ENCODE data around the gene WDR18.

WDR18 gene

DNA sequence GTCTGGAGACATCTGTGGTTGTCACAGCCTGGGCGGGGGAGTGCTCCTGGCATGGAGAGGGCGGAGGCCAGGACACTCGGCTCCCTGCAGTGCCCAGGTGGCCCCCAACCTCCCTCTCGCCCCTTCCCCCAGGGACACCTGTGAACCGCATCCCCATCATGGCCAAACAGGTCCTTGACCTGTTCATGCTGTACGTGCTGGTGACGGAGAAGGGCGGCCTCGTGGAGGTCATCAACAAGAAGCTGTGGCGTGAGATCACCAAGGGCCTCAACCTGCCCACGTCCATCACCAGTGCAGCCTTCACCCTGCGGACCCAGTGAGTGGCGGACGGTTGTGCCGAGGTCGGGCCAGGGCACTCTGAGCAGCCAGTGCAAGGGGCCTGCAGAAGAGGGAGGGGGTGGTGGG, 20.0 kb upstream of the WDR18 start:
- no peak for DNase-seq (ENCODE audit: extremely low read depth in 1 of 2, low read depth in 1 of 2)

DNA sequence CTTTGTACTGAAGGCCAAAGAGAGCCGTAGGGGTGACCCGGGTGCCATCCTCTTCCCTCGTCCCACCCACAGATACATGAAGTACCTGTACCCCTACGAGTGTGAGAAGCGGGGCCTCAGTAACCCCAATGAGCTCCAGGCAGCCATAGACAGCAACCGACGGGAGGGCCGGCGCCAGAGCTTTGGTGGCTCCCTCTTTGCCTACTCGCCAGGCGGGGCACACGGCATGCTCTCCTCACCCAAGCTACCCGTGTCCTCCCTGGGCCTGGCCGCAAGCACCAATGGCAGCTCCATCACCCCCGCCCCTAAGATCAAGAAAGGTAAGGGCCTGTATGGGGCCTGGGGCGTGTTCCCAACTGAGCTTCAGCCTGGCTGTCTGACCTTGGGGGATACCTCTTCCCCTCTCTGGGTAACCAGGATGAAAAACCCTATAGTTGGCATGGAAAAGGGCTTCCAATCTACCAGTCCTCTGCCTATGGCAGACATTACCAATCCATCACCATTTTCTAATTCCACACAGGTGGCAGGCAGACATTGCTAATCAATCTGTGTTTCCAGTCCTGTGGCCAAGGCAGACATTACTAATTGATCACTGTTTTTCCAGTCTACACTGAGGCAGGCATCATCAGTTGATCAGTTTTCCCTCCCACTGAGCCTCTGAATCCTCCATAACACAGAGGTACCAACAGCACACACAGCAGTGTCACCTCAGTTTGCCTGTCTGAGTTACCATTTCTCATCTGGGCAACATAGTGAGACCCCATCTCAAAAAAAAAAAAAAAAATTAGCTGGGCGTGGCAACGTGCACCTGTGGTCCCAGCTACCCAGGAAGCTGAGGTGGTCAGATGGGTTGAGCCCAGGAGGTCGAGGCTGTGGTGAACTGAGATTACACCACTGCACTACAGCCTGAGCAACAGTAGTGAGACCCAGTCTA, 19.1 kb upstream of the WDR18 start:
- DNase-seq (ENCODE audit: extremely low read depth in 1 of 2, low read depth in 1 of 2) = no peak

DNA sequence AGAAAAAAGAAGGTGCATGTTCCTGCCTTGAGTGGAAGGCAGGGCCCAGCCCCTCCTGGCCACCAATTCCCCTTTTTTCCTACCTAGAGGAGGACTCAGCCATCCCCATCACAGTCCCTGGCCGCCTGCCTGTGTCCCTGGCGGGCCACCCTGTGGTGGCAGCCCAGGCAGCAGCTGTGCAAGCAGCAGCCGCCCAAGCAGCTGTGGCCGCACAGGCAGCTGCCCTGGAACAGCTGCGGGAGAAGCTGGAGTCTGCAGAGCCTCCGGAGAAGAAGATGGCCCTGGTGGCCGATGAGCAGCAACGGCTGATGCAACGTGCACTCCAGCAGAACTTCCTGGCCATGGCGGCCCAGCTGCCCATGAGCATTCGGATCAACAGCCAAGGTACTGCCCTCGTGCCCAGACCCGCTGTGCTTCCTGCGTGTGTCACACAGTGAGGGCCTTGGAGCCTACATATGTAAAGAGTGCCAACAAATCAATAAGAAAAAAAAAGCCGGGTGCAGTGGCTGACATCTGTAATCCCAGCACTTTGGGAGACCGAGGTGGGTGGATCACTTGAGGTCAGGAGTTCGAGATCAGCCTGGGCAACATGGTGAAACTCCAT, 17.6 kb upstream of the WDR18 start:
- DNase-seq (ENCODE audit: extremely low read depth in 1 of 2, low read depth in 1 of 2) = no peak

DNA sequence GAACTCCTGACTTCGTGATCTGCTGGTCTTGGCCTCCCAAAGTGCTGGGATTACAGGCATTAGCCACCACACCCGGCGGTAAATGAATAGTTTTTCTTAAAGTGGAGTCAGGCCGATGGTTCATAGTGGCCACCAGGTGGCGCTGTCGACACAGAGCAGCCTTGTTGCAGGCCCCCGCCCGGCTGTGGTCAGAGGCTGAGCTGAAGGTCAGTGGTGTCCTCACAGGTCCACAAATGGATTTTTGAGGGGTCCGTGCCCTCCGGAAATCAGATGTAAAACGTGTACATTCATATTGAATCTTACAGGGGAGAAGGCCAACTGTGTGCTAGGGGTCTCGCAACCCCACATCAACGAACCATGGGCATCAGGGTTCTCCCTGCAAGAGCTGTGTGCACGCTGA, 13.4 kb upstream of the WDR18 start:
- DNase-seq (ENCODE audit: extremely low read depth in 1 of 2, low read depth in 1 of 2) = no peak

DNA sequence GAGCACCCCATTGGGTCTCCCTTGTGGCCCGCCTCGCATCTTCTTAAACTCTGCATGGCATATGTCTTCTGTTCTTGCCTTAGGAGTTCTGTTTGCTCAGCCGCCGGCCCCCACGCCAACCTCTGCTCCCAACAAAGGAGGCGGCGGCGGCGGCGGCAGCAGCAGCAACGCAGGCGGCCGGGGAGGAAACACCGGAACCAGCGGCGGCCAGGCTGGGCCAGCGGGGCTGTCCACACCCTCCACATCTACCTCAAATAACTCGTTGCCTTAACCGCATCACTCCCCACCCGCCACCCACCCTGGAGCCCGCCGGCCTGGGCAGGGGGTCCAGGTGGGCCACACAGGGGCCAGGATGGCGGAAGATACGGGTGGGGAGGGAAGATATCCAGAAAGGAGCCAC, 12.3 kb upstream of the WDR18 start:
- no peak for DNase-seq (ENCODE audit: extremely low read depth in 1 of 2, low read depth in 1 of 2)

DNA sequence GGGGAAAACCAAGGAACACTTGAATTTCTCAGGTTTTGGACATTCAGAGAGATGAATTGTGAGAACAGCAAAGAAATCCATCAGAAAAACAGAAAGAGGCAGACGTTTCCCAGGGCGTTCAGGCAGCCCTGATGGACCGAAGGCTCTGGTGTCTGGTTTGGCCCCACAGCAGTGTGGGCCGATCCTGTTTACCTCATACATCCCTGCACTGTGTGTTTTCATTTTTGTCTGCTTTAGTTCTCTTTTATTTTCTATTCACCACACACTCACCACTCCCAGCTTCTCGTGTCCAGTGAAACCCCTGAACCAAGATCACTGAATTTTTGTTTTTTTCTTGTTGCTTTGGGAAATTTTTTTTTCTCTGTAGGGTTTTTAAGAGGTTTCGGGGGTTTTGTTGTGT, 11.9 kb upstream of the WDR18 start:
- no peak for DNase-seq (ENCODE audit: extremely low read depth in 1 of 2, low read depth in 1 of 2)

DNA sequence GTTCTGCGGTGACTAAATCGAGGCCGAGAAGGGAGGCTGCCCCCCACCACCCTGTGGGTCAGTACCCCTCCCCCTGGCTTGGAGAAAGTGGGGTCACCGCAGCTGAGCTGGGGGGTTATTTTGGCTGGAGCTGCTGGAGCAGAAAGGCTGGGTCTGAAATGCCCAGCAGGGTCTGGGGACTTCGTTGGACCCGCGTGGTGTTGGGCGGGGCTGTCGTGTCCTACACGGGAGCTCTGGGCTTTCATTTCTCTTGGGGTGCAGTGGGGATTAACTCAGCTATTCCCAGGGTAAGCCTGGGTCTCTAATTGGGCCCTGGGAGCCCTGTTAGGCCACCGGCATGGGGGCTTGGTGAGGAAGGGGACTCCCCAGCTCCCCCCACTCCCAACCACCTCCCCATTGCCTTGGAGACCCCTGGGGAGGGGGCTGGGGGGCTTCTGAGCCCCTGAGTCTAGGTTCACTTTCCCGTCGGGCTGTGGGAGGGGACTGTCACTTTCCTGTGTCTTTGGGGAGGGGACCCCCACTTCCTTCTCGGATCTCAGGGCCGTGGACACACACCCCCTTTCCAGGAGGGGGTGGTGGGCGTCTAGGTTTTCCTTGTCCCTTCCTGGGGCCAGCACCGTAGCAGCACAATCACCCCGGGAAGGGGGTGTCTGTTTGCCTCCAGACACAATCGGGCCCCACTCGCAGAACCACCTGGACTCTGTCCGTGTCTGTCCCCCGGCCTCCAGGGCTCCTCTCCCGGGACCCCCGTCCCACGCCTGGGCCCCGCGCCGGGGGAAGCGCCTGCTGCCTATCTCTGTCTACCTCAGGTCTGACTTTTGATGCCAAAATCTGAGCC, 10.2 kb upstream of the WDR18 start:
- DNase-seq (ENCODE audit: extremely low read depth in 1 of 2, low read depth in 1 of 2) = no peak

DNA sequence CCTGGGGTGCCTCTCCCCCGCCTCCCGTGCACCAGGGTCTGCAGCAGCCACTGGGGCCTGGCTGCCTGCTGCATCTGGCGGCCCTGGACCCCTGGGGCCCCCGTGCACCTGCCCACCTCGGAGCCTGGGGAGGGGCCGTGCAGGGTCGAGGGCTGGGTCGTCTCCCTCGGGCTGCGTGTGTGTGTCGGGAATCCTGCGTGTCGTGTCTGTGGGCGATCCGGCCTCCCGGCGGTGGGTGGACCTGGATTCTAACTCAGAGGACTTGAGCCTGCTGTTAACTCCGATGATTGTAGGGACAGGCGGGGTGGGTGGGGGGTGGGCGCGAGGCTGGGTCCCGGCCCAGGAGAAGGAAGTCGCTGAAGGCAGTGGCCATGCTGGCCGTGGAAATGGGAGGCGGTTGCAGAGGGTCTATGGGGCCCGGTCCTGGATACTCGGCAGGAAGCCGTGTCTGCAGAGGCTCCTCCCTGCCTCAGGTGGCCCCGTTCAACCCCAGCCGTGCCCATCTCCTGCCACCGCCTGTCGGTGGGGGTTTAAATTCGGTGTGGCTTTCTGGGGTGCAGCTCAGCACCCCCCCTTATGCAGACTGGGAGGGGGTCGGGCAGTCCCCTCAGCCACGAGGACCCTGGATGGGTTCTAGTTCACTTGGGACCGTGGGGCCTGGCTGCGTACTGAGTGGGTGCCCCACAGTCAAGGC, 9.4 kb upstream of the WDR18 start:
- no peak for DNase-seq (ENCODE audit: extremely low read depth in 1 of 2, low read depth in 1 of 2)

DNA sequence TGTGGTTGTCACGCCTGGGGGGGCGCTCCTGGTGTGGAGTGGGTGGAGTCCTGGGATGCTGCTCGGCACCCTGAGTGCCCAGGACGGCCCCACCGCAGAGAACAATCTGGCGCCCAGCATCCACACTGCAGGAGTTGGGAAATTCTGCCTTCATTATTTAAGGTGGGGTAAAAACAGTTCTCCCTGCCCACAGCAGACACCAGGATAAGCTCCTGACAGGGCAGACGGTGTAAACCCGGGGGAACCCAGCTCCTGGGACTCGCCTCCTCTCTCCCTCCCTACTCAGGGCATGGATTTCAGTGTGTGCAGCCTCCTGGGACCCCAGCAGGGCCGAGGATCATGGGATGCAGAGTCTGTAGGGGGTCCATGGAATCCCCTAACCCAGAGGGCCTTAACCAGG, 7.7 kb upstream of the WDR18 start:
- no peak for DNase-seq (ENCODE audit: extremely low read depth in 1 of 2, low read depth in 1 of 2)

DNA sequence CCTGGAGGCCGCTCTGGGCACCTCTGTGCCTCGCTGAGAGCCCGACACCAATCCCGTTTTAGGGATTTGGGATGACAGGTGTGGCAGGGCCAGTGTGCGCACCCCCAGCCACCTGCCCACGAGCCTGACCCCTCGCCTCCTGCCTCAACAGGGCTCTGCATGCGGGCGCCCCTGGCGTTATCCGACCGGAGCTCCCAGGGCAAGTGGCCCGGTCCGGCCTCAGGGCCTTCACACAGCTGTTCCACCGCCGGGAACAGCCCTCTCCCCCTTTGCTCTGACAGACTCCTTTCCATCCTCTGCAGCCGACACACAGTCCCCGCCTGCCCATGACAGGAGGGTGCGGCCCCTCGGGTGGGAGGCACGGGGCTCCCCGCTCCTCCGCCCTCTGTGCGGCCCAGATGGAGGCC, 7.1 kb upstream of the WDR18 start:
- DNase-seq (ENCODE audit: extremely low read depth in 1 of 2, low read depth in 1 of 2) = no peak

DNA sequence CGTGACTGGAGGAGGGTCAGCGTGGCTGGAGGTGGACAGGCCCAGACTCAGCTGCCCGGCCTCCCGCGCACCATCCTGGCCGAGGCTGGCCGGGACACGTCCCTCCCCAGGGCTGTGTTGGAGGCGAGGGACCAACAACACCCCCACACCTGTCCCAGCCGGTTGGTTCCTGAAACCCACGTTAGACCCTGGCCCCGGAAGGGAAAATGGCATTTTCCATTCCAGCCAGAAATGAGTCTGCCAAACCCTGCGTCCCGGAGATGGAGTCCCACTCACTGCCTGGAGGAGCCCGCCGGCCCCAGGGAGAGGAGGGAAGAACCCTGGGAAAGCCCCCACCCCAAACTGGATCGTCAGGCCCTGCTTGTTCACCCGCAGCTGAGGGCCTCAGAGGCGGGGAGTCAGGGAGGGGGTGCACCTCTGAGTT, 4.8 kb upstream of the WDR18 start:
- DNase-seq (ENCODE audit: extremely low read depth in 1 of 2, low read depth in 1 of 2) = no peak

DNA sequence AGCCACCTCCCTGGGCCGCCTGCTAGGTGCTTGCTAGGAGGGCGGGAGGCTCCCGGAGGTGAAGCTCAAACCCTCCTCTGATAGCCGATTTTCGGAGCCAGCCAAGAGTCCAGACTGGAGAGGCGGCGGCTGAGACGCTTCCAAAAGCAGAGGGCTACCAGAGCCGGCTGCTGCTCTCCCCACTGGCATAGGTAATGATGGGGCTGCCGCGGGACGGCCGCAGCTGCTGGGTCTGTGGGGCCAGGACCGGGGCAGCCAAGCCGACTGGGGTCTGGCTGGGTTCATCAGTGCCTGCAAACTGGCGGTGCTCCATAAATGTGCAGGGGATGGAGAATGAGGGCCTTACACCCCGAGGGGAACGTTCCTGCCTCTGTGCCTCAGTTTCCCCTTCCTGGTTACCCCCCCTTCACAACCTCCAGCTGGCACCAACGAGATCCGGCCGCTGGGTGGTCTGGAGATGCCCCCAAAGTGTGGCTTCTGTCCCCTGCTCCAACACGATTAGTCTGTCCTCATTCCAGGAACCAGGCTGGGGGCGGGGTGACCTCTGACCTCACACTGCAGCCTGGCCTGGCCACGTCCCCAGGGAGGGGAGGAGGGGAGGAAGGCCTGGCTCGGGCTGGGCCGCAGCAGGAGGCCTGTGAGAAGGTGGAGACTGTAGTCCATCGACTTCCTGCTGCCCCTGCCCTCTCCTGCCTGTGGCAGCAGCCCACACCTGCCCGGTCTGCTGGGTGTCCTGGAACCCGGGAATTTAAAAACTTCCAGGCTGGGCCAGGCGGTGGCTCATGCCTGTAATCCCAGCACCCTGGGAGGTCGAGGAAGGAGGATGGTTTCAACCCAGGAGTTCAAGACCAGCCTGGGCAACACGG, 3.8 kb upstream of the WDR18 start:
- DNase-seq (ENCODE audit: extremely low read depth in 1 of 2, low read depth in 1 of 2) = no peak

DNA sequence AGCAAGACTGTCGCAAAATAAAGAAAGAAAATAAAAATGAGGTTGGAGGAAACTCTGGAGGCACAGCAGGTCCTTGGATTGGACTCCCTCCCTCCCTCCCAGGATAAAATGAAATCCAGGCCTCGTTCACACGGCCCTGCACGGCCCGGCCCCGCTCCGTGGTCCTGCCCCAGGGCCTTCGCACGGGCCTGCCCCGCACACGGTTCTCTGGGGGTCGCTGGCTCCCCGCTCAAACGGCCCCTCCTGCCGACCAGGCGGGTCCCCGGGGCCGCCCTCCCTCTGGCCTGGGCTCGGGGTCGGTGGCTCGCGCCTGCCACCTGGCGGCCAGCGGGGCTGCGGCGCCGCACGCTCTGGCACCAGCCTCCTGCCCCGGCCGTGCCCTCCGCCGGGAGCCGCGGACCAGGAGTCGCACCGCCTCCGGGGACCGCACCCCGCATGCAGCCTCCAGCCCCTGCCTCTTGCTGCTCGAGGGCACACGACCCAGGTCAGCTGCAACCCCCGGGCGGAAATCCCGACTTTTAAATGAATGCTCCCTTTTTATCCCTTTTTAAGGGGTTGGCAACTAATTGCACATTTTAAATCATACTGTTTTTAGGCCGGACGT, 1.5 kb upstream of the WDR18 start:
- DNase-seq (ENCODE audit: extremely low read depth in 1 of 2, low read depth in 1 of 2) = peak; percentile 40 to 68

DNA sequence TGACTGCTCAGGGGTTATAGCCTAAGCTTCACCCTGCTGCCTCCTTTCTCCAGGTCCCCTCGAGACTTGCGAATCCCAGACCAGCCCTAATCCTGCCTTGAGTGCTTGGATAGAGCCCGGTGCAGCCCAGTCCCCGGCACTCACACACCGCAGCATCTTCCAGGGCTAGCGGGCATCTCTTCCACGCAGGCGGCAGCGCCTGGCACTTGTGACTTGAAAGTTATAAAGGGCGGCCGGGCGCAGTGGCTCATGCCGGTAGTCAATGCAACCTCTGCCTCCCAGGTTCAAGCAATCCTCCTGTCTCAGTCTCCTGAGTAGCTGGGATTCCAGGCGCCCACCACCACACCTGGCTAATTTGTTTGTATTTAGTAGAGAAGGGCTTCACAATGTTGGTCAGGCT, 1.9 kb downstream of the WDR18 start:
- DNase-seq (ENCODE audit: extremely low read depth in 1 of 2, low read depth in 1 of 2) = no peak

DNA sequence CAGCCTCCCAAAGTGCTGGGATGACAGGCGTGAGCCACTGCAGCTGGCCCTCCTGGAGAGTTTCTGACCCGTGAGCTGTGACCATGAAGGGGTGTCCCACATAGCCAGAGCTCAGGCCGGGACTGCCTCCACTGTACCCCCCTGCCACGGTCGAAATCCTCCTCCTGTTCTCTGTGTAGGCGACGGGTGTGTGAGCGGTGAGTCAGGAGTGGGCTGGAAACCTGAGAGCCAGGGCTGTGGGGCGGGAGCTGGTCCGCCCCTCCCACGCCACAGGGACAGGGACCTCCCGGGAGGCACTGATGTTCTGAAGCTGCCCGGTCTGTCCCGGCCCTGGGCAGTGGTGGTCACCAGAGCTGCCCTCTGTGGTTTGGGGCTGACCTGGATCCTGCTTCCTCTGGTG, 3.9 kb downstream of the WDR18 start:
- DNase-seq (ENCODE audit: extremely low read depth in 1 of 2, low read depth in 1 of 2) = no peak

DNA sequence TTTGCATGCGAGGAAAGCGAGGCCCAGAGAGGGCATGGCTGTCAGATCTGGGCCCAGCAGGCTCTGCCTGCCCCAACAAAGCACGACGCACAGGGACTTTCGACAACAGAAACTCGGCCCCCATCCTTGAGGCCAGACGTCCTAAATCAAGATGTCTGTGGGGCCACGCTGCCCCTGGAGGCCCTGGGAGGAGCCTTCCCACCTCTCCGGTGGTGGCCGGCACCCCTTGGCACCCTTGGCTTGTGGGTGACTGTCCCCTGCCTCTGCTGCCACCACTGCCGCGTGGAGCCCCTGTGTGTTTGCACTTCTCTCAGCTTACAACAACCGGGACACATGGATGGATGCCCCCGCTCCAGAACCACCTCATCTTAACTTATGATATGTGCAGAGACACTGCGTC, 4.4 kb downstream of the WDR18 start:
- DNase-seq (ENCODE audit: extremely low read depth in 1 of 2, low read depth in 1 of 2) = no peak

DNA sequence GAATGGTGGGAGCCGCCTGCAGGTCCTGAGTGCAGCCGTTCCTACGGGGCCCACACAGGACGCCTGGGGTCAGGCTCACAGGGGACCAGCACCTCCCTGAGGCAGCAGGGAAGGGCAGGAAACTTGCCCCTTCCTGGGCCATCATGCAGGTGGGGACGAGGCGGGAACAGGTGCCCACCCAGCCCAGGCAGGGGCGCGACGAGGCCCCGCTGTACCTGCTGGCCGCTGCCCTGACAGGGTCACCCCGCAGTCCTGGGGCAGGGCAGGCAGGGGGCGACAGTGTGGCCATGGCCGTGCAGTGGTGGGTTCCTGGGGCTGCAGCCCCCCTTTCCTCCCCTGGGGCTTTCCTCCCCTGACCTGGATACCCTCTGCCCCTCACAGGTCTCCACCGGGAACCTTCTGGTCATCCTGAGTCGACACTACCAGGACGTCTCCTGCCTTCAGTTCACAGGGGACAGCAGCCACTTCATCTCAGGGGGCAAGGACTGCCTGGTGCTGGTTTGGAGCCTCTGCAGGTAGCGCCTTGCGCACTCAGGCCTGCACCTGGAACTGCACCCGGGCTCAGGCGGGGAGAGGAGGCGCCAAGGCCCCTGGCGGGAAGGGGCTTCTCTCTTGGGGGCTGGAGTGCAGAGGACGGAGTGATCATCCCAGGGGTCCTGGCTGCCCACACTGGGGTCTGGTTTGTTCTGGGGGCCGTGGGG, 5.4 kb downstream of the WDR18 start:
- DNase-seq (ENCODE audit: extremely low read depth in 1 of 2, low read depth in 1 of 2) = no peak

DNA sequence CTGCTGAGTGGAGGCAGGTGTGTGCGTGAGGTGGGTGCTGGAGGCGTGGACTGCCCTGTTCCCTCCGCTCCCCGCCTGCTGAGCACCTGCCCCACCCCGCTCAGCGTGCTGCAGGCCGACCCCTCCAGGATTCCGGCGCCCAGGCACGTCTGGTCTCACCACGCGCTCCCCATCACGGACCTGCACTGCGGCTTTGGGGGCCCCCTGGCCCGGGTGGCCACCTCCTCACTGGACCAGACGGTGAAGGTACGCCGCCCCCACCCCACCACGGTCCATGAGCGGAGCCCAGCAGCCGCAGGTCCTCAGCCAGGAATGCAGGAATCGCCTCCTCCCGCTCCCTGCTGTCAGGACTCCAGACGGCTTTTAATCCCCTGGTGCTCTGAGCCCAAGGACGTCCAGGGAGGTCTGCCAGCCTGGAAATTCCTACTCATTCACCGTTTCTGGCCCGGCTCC, 6.0 kb downstream of the WDR18 start:
- DNase-seq (ENCODE audit: extremely low read depth in 1 of 2, low read depth in 1 of 2) = no peak

DNA sequence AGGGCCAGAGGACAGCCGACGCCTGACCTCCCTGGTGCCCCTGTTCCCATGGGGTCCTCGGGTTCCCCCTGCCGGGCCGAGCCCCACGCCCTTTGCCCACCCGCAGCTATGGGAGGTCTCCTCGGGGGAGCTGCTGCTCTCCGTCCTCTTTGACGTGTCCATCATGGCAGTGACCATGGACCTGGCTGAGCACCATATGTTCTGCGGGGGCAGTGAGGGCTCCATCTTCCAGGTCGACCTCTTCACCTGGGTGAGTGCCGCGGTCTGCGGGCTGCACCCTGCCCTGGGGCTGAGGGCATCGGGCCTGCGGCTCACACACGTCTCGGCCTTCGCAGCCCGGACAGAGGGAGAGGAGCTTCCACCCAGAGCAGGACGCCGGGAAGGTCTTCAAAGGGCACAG, 6.6 kb downstream of the WDR18 start:
- no peak for DNase-seq (ENCODE audit: extremely low read depth in 1 of 2, low read depth in 1 of 2)

All from stimulated activated CD8-positive, alpha-beta memory T cell treated with anti-CD3 and anti-CD28 coated beads, Interleukin-7, amount 100 ng/mL, for 48 hours (primary cell).